GM12878 (cell line): Measurements from ENCODE around the gene FHL5. TPM values are rescaled to one million over a fixed set of nuclear protein-coding genes. Genes with fewer than 3 reads are reported as not detected.

Source experiments
- BHLHE40 ChIP-seq, 2 experiments: fragments of 450-650 bp in 1 of 2; IDR thresholded peaks; 2 replicates each; pipeline ENCODE4 v1.6.1; 2011 to 2017; ENCODE audit warnings: low read depth in 2 of 2, borderline replicate concordance in 1 of 2, improper control_type of control experiment in 1 of 2, low read length in 1 of 2, mild to moderate bottlenecking in 1 of 2
- BRCA1 ChIP-seq: IDR thresholded peaks from 2 replicates; pipeline ENCODE4 v1.6.1; 2011; ENCODE audit warnings: low read depth, low read length, improper control_type of control experiment
- CHD2 ChIP-seq: IDR thresholded peaks from 2 replicates; pipeline ENCODE4 v1.6.1; 2011; ENCODE audit warnings: low read depth, low read length, improper control_type of control experiment, borderline replicate concordance
- CREB1 ChIP-seq: IDR thresholded peaks from 2 replicates; pipeline ENCODE4 v1.6.1; 2012; ENCODE audit warnings: low read depth, mild to moderate bottlenecking, inconsistent platforms
- CREM ChIP-seq: IDR thresholded peaks from 2 replicates; pipeline ENCODE4 v1.6.1; 2014; ENCODE audit warnings: antibody characterized with exemption, low read depth
- FOXK2 ChIP-seq: fragments of 450-650 bp; IDR thresholded peaks from 2 replicates; pipeline ENCODE4 v1.6.1; 2017; ENCODE audit warnings: mild to moderate bottlenecking, moderate library complexity
- GABPA ChIP-seq: IDR thresholded peaks from 2 replicates; pipeline ENCODE4 v1.6.1; 2014; ENCODE audit warnings: antibody characterized with exemption, low read depth, mild to moderate bottlenecking, inconsistent platforms
- IKZF1 ChIP-seq: fragments of 450-650 bp; conservative IDR thresholded peaks from 2 replicates; pipeline ENCODE4 v1.6.1; 2017; ENCODE audit warnings: antibody characterized with exemption, mild to moderate bottlenecking
- NRF1 ChIP-seq: conservative IDR thresholded peaks from 2 replicates; pipeline ENCODE4 v1.6.1; 2011; ENCODE audit warnings: mild to moderate bottlenecking, low read depth, low read length, improper control_type of control experiment
- PML ChIP-seq: IDR thresholded peaks from 2 replicates; pipeline ENCODE4 v1.6.1; 2012; ENCODE audit warnings: low read length, inconsistent platforms
- POU2F2 ChIP-seq: IDR thresholded peaks from 3 replicates; pipeline ENCODE4 v1.6.1; 2011; ENCODE audit warnings: low read depth, mild to moderate bottlenecking, low read length, borderline replicate concordance
- RAD51 ChIP-seq: fragments of 450-650 bp; IDR thresholded peaks from 2 replicates; pipeline ENCODE4 v1.6.1; 2016; ENCODE audit warnings: moderate library complexity, mild to moderate bottlenecking, inconsistent platforms
- RB1 ChIP-seq: fragments of 450-650 bp; formaldehyde crosslinking; IDR thresholded peaks from 2 replicates; pipeline ENCODE4 v1.6.1; 2017; ENCODE audit warnings: mild to moderate bottlenecking, borderline replicate concordance
- SMC3 ChIP-seq: IDR thresholded peaks from 2 replicates; pipeline ENCODE4 v1.6.1; 2011; ENCODE audit warnings: low read length, improper control_type of control experiment, borderline replicate concordance
- SP1 ChIP-seq: IDR thresholded peaks from one replicate; pipeline ENCODE4 v1.6.1; 2011; ENCODE audit warnings: low read depth, low read length
- SREBF2 ChIP-seq: IDR thresholded peaks from 2 replicates; pipeline ENCODE4 v1.6.1; 2012; ENCODE audit warnings: mild to moderate bottlenecking, low read length
- SUPT20H ChIP-seq: IDR thresholded peaks from 2 replicates; pipeline ENCODE4 v1.6.1; 2011; ENCODE audit warnings: low read depth, mild to moderate bottlenecking, low read length, moderate library complexity, borderline replicate concordance; ENCODE audit not compliant: control insufficient read depth
- YY1 ChIP-seq: IDR thresholded peaks from 2 replicates; pipeline ENCODE4 v1.6.1; 2011; ENCODE audit warnings: low read depth, mild to moderate bottlenecking, low read length
- ZBTB4 ChIP-seq: fragments of 450-650 bp; formaldehyde crosslinking; IDR thresholded peaks from 2 replicates; pipeline ENCODE4 v1.4.0; 2022; ENCODE audit warnings: mild to moderate bottlenecking, moderate library complexity
- ZBTB40 ChIP-seq: fragments of 450-650 bp; IDR thresholded peaks from 2 replicates; pipeline ENCODE4 v1.6.1; 2016; ENCODE audit warnings: mild to moderate bottlenecking, moderate library complexity, borderline replicate concordance
- polyA plus RNA-seq, 11 experiments: library from polyadenylated mRNA; depleted of rRNA in 4 of 11; unstranded in 6 of 11; stranded (reverse) in 5 of 11; fragments of >200 nt; fragmentation: Nextera tagmentation in 4 of 11; fragmentation: Illumina TruSeq in 1 of 11; extraction: Ambion mirVana in 4 of 11; extraction: Trizol in 1 of 11; gene quantifications; 1 replicate in 1 of 11; 2 replicates in 10 of 11; pipeline versions ENCODE4 v1.2.1 to v1.2.3, GENCODE V29; 2011 to 2016; ENCODE audit warnings: inconsistent platforms in 2 of 11, missing spikeins in 2 of 11, low read depth in 1 of 11
- total RNA-seq, 4 experiments: library from RNA; depleted of rRNA in 3 of 4; stranded (reverse); fragments of >200 nt in 3 of 4; fragmentation: Illumina TruSeq in 1 of 4; extraction: Trizol in 1 of 4; gene quantifications; 2 replicates each; pipeline versions ENCODE4 v1.2.1 to v1.2.3, GENCODE V29; 2013 to 2021
- TF ChIP-seq, protein P1 (sequence below): IDR thresholded peaks from 2 replicates; pipeline ENCODE4 v1.6.1; 2011; ENCODE audit warnings: mild to moderate bottlenecking, low read depth, low read length, moderate library complexity; ENCODE audit not compliant: insufficient replicate concordance

The FHL5 gene
- total and polyA plus RNA-seq, 10 of the 15 experiments (the other 5 are each of a cell fraction or from before 2014, with no cell fraction given) = 0.16 TPM; not detected in 9

- TF ChIP-seq ZBTB4 (no peak), SP1 (peak; percentile 60), ZBTB40 (no peak; the same call in 1 of the 2 replicates), IKZF1 (peak; percentile 90), PML (peak; percentile 98), SMC3 (no peak), RB1 (peak; percentile 61; the same call in 1 of the 2 replicates), CHD2 (peak; percentile 50; the same call in 1 of the 2 replicates), BRCA1 (no peak), SUPT20H (no peak), FOXK2 (no peak), NRF1 (peak; percentile 41; the same call in 1 of the 2 replicates), CREM (peak; percentile 93), CREB1 (peak; percentile 92), GABPA (peak; percentile 49; the same call in 1 of the 2 replicates), BHLHE40 (IDR thresholded peaks at IDR 0.05; ENCODE audit: borderline replicate concordance in 1 of 2, low read depth in 2 of 2, low read length in 1 of 2) (peak; percentile 46 to 81; a peak in 3 of 4 replicates), RAD51 (no peak), POU2F2 (peak; percentile 88; the same call in 2 of the 3 replicates), SREBF2 (no peak), YY1 (peak; percentile 96)
- TF ChIP-seq, protein P1, sequence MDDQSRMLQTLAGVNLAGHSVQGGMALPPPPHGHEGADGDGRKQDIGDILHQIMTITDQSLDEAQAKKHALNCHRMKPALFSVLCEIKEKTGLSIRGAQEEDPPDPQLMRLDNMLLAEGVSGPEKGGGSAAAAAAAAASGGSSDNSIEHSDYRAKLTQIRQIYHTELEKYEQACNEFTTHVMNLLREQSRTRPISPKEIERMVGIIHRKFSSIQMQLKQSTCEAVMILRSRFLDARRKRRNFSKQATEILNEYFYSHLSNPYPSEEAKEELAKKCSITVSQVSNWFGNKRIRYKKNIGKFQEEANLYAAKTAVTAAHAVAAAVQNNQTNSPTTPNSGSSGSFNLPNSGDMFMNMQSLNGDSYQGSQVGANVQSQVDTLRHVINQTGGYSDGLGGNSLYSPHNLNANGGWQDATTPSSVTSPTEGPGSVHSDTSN = peak; percentile 88
These were observed 41.1 kb upstream of the FHL5 start, which contains the start of gene UFL1 (continued) for GRCh38 chr6:96521644-96522464.
